HL-60 (cell line): ENCODE data around the gene PPP1R12C.

Experiments
- POLR2AphosphoS5 ChIP-seq: IDR thresholded peaks from 2 replicates; pipeline ENCODE4 v1.6.1; 2012; ENCODE audit warnings: low read depth
- TF ChIP-seq, protein P1 (sequence below): IDR thresholded peaks from one replicate; pipeline ENCODE4 v1.5.1; 2011; ENCODE audit warnings: low read length, control low read depth, inconsistent platforms; ENCODE audit not compliant: insufficient read depth

DNA sequence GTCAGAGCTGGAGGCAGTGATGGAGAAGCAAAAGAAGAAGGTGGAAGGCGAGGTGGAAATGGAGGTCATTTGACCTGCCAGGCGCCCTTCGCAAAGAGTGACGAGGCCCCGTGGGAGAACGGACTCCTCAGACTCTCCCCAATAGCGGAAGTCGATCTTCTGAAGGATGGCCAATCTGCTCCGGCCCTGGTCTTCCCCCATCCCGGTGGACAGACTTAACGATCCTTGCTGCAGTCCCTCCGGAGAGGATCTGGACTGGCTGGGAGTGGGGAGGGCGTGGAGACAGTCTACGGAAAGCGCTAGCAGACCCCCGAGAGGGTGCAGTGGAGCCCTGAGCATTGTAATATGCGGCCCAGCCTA, 29.9 kb downstream of the PPP1R12C start:
- TF ChIP-seq, protein P1, sequence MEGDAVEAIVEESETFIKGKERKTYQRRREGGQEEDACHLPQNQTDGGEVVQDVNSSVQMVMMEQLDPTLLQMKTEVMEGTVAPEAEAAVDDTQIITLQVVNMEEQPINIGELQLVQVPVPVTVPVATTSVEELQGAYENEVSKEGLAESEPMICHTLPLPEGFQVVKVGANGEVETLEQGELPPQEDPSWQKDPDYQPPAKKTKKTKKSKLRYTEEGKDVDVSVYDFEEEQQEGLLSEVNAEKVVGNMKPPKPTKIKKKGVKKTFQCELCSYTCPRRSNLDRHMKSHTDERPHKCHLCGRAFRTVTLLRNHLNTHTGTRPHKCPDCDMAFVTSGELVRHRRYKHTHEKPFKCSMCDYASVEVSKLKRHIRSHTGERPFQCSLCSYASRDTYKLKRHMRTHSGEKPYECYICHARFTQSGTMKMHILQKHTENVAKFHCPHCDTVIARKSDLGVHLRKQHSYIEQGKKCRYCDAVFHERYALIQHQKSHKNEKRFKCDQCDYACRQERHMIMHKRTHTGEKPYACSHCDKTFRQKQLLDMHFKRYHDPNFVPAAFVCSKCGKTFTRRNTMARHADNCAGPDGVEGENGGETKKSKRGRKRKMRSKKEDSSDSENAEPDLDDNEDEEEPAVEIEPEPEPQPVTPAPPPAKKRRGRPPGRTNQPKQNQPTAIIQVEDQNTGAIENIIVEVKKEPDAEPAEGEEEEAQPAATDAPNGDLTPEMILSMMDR: no peak
- no peak for TF ChIP-seq POLR2AphosphoS5
